ENCODE results near the gene TOX2.
A peak's percentile ranks its signal among the peaks of the same experiment; 100 is the strongest.

TOX2 gene

GRCh38 chr20:44054849-44055248 is 140.2 kb downstream of the TOX2 start:
- no peak for DNase-seq (ENCODE audit: low read depth in 2 of 2, low spot score in 1 of 2)

GRCh38 chr20:44056010-44056698 is 141.5 kb downstream of the TOX2 start:
- DNase-seq (ENCODE audit: low read depth in 2 of 2, low spot score in 1 of 2), result peak; percentile 27 to 34

GRCh38 chr20:44057698-44058675 is 143.3 kb downstream of the TOX2 start:
- no peak for DNase-seq (ENCODE audit: low read depth in 2 of 2, low spot score in 1 of 2)

- no peak for DNase-seq (ENCODE audit: low read depth in 2 of 2, low spot score in 1 of 2)
Measured at GRCh38 chr20:44064501-44065400, 150.1 kb downstream of the TOX2 start.

- no peak for DNase-seq (ENCODE audit: low read depth in 2 of 2, low spot score in 1 of 2)
Measured at GRCh38 chr20:44065401-44066340, 151.0 kb downstream of the TOX2 start.

- no peak for DNase-seq (ENCODE audit: low read depth in 2 of 2, low spot score in 1 of 2)
Measured at GRCh38 chr20:44066645-44067606, 152.3 kb downstream of the TOX2 start.

DNA sequence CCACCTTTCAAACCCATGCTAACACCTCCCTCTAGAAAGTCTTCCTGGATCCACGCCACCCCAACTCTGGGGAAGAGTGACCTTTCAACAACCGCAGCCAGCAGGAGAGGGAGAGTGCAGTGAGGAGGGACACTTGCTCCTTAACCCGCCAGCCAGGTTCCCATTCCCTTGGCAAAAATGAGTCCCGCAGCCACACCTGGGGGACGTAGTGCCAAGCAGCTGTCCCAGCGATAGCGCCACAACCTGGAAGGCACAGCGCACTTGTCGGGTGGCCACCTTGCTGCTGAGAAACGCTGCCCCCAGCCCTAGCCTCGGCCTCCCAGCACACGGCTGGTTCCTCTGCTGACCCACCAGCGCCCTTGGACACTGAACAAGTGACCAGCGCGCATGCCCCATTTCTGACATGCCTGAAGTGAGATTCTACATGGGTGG is 153.0 kb downstream of the TOX2 start:
- no peak for DNase-seq (ENCODE audit: low read depth in 2 of 2, low spot score in 1 of 2)

DNA sequence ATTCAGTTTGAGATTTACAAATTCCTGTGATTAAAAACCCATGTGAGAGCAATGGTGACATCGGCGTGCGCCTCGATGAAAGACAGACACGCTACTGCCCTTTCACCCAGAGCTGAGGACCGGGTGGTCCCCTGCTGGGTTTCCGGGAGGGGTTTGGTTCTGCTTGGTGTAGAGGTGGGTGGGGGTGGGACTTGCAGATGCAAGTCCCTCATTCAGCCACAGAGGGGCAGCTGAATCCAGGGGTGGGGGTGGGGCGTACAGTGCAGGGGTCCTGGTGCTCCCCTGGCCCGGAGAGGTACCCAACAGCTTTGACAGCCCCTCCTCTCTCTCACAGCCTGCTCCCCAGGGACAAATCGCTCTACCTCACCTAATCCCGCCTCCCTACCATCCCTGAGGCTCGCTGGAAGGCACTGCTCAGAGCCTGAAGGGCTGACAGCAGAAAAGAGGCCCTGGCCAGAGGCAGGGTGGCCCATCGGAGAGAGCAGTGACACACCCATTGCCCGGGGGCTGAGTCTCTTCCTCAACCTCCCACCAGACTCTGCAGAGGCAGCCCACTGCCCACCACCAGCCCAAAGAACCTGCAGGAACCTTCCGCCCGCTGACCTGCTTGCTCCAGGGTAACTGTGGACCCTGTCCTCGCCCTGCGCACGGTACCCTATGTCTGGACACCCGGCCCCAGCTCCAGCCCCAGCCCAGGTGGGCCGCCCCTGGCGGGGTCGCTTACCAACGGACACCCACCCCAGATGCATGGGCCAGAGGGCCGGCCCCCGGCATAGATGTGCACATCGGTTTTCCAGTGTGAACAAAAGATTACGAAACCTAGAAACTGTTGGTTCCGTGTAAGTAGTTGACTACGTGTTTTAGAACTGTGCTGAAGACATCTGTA is 153.9 kb downstream of the TOX2 start:
- no peak for DNase-seq (ENCODE audit: low read depth in 2 of 2, low spot score in 1 of 2)

DNA sequence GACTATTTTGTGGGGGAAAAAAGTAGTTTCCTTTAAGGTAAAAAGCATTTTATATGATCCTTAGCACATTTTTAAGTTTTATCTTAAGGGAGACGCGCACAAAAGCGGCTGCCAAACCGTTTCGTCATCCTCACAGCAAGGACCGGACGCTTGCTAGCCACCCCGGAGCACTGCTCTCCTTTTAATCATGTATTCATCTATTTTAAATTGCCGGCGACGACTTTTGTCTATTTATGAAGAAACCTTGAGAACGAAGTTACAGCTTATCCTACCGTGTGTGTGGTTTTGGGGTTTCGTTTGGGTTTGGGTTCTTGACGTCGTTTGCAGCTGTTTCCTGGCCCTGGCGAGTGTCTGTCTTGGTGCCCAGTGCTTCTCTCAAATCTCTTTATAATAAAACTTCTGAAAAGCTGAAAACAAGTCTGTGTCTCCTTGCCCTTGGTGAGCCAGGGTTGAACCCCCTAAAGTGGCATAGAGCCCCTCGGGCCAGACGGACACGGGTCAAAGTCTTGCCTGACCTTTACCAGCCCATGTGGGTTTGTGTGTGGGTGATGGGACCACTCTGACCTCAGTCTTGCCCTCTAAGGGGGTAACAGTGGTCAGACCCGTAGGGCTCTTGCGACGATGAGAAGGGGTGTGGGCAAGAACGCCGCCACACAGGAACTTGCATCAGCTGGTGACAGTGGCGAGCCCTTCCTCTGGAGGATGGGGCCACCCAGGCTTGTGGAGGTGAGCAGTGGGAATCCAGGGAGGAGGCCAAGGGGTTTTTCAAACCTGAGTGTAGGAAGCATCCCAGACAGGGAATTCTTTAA is 154.8 kb downstream of the TOX2 start:
- DNase-seq (ENCODE audit: low read depth in 2 of 2, low spot score in 1 of 2), result peak; percentile 35 to 36

- peak in 1 of 2 donors; percentile 18 for DNase-seq (ENCODE audit: low read depth in 2 of 2, low spot score in 1 of 2)
Measured at GRCh38 chr20:44070139-44070900, 155.7 kb downstream of the TOX2 start.

DNA sequence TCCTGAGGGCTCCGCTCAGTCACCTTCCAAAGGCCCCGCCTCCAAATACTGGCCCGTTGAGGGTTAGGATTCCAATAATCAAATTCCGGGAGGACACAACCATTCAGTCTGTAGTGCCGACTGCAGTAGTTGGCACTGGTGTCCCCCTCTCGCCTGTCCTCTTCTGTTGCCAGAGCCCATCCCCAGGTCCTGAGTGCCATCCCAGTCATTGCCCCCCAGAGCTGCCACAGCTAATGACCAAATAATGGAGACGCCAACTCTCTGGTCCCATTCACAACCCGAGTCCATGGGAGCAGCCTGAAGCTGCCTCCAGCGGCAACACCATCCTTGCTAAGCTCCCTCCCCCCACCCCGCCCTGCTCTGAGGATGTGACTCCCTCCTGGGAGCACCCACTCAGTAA is 156.4 kb downstream of the TOX2 start:
- no peak for DNase-seq (ENCODE audit: low read depth in 2 of 2, low spot score in 1 of 2)

DNA sequence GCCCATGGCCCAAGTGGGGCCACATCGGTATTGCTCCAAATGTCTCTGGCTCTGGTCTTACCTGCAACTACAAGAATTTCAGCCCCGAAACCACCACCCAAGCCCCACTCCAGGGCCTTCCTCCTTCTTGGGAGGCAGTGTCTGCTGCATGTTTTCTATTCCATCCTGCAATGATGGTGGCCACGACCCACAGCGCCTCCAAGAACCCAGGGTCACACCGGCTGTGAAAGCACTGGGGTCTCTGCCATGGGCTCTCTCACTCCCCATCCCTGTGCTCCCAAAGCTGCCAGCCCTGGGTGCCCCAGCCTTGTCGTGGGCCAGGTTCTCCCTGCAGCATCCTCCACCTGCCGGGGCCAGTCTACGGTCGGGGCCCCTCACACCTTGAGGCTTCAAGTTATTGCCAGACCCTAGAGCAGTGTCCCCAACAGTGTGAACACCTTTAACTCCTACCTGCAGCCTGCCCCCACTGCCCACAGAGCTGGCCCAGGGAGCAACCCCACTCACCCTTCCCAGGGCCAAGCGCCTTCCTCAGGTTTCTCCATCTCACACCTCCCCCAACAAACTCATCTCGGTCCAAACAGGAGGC is 157.0 kb downstream of the TOX2 start:
- DNase-seq (ENCODE audit: low read depth in 2 of 2, low spot score in 1 of 2), result no peak

GRCh38 chr20:44072384-44072783 is 157.7 kb downstream of the TOX2 start:
- DNase-seq (ENCODE audit: low read depth in 2 of 2, low spot score in 1 of 2), result no peak

DNA sequence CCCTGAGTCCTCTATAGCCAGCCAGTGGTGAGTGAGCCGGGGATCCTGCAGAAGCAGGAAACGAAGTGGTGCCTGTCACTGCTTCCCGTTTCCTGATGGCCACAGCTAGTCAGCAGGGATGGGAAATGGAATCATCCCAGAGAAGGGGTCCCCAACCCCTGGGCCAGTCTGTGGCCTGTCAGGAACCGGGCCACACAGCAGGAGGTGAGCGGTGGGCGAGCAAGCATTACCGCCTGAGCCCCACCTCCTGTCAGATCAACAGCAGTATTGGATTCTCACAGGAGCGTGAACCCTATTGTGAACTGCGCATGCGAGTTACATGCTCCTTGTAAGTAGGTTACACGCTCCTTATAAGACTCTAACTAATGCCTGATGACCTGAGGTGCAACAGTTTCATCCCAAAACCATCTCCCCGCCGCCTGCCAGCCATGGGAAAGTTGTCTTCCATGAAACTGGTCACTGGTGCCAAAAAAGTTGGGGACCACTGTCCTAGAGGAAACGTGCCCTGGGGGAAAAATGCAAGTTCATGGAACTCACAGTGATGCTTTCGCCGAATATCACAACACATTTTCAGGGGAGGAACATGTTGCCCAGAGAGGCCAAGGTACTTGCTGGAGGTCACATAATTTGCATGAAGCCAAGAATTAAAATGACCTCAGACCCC is 158.5 kb downstream of the TOX2 start:
- no peak for DNase-seq (ENCODE audit: low read depth in 2 of 2, low spot score in 1 of 2)

GRCh38 chr20:44073675-44074071 is 159.0 kb downstream of the TOX2 start:
- DNase-seq (ENCODE audit: low read depth in 2 of 2, low spot score in 1 of 2), result no peak

Measured in stimulated activated CD8-positive, alpha-beta memory T cell treated with anti-CD3 and anti-CD28 coated beads, Interleukin-4, amount 100 ng/mL, for 1 hour (primary cell).